K562 (cell line): ENCODE measurements around the gene C1orf94. TPM values are rescaled to one million over a fixed set of nuclear protein-coding genes. Genes with fewer than 3 reads are reported as not detected.
"Not testable (repeated sequence)": the region's sequence is repeated elsewhere in the genome, so short reads cannot be mapped to it uniquely, and the experiment has no call there.

Experiments used
- ATAC-seq: fragments of 200-7000 bp; cut with Tn5 transposase; 3 replicates; pipeline ENCODE4 v1.9.1; 2020; ENCODE audit warnings: moderate library complexity
- BruUV-seq: library from RNA; stranded (reverse); fragments of 400-500 nt; replicated peaks from 2 replicates; lab custom pipeline; 2021; lab: Mats Ljungman, UMichigan
- CTCF ChIA-PET: fragments of 300-600 bp; formaldehyde crosslinking; extraction: SDS; loops from one replicate; lab custom pipeline; 2021; ENCODE audit warnings: low intra/inter-chr PET ratio; lab: Yijun Ruan, JAX
- POLR2A ChIA-PET: fragments of 300-600, 350-650 bp; sonication (Branson Sonifier 250); formaldehyde crosslinking; extraction: SDS; loops from one replicate; lab custom pipeline; 2021; ENCODE audit warnings: antibody characterized with exemption, inconsistent platforms; lab: Yijun Ruan, JAX
- DNase-seq, 4 experiments: peaks; one replicate each; pipeline versions ENCODE4 v3.0.0 to v3.0.0-alpha.2; 2011 to 2018; ENCODE audit warnings: low spot score in 3 of 4, mixed read lengths in 3 of 4; ENCODE audit errors: extremely low read depth in 1 of 4
- FAIRE-seq: peaks from 2 replicates; lab custom pipeline; 2011; peaks lifted over from hg19 to GRCh38; lab: Jason Lieb, UNC
- H2AFZ ChIP-seq: 2 replicates; pipeline ENCODE4 v1.6.0; 2011; ENCODE audit warnings: low read depth, low read length, control low read depth, inconsistent platforms
- H3K27ac ChIP-seq: fragments of 200-600 bp; 3 replicates; pipeline ENCODE4 v1.8.0; 2011; ENCODE audit warnings: low read depth, mild to moderate bottlenecking, control low read depth, inconsistent platforms, low read length, moderate library complexity, mixed read lengths; ENCODE audit errors: extremely low read depth
- H3K27me3 ChIP-seq, 2 experiments: fragments of 300-600 bp in 1 of 2; 2 replicates in 1 of 2; 3 replicates in 1 of 2; pipeline versions ENCODE4 v1.6.0 to v1.8.0; 2011; ENCODE audit warnings: inconsistent platforms in 2 of 2, low read length in 2 of 2, mild to moderate bottlenecking in 1 of 2, mixed read lengths in 1 of 2, moderate library complexity in 1 of 2; ENCODE audit not compliant: control insufficient read depth in 2 of 2, insufficient read depth in 2 of 2
- H3K36me3 ChIP-seq: fragments of 300-600 bp; 3 replicates; pipeline ENCODE4 v1.8.0; 2011; ENCODE audit warnings: mild to moderate bottlenecking, low read length, inconsistent platforms; ENCODE audit not compliant: control insufficient read depth, insufficient read depth
- H3K4me1 ChIP-seq, 2 experiments: fragments of 200-600 bp in 1 of 2; replicated peaks in 1 of 2; 2 replicates in 1 of 2; 3 replicates in 1 of 2; pipeline versions ENCODE4 v1.5.1 to v1.8.0; 2011; ENCODE audit warnings: inconsistent platforms in 2 of 2, low read length in 2 of 2, mild to moderate bottlenecking in 1 of 2, mixed read lengths in 1 of 2, moderate library complexity in 1 of 2; ENCODE audit not compliant: control insufficient read depth in 2 of 2, insufficient read depth in 2 of 2
- H3K4me2 ChIP-seq: 2 replicates; pipeline ENCODE4 v1.6.1; 2011; ENCODE audit warnings: low read length, control low read depth, inconsistent platforms, mixed read lengths; ENCODE audit not compliant: insufficient read depth
- H3K4me3 ChIP-seq: fragments of 200-600 bp; sonication (generic), shearing (Covaris generic); 2 replicates; pipeline ENCODE4 v1.5.1; 2016; ENCODE audit warnings: control low read depth, inconsistent platforms
- H3K79me2 ChIP-seq: fragments of 200-600 bp; 3 replicates; pipeline ENCODE4 v1.8.0; 2011; ENCODE audit warnings: low read length, inconsistent platforms; ENCODE audit not compliant: control insufficient read depth, insufficient read depth
- H3K9ac ChIP-seq, 2 experiments: 2 replicates each; pipeline versions ENCODE4 v1.6.0 to v1.6.1; 2011; ENCODE audit warnings: low read depth in 2 of 2, low read length in 2 of 2, control low read depth in 1 of 2, inconsistent platforms in 1 of 2, mild to moderate bottlenecking in 1 of 2, mixed read lengths in 1 of 2; ENCODE audit not compliant: insufficient read depth in 1 of 2
- H3K9me1 ChIP-seq: one replicate; pipeline ENCODE4 v1.6.0; 2011; ENCODE audit warnings: inconsistent platforms, mild to moderate bottlenecking, low read length, moderate library complexity; ENCODE audit not compliant: control insufficient read depth, insufficient read depth
- H3K9me3 ChIP-seq: replicated peaks from 2 replicates; pipeline ENCODE4 v1.5.1; 2011; ENCODE audit warnings: low read depth, low read length, inconsistent platforms; ENCODE audit not compliant: control insufficient read depth, insufficient read depth
- H4K20me1 ChIP-seq: replicated peaks from 2 replicates; pipeline ENCODE4 v1.6.1; 2011; ENCODE audit warnings: low read length, inconsistent platforms, mixed read lengths; ENCODE audit not compliant: control insufficient read depth, insufficient read depth
- CHD7 ChIP-seq: fragments of 200-600 bp; sonication (generic); IDR thresholded peaks from one replicate; pipeline ENCODE4 v1.6.1; 2012; ENCODE audit warnings: mild to moderate bottlenecking, low read depth, low read length, inconsistent platforms
- WGBS: fragments of 100-300 bp; shearing (Covaris generic); methylation state at CpG from one replicate; pipeline ENCODE4 v1.1.6; 2016; ENCODE audit warnings: low coverage, mixed read lengths; ENCODE audit not compliant: insufficient coverage; ENCODE audit errors: missing lambda C conversion rate; 5-methylcytosine and 5-hydroxymethylcytosine counted together
- in situ Hi-C: fragments of 300-500 bp; cut with MboI; formaldehyde crosslinking; loops from 4 replicates; pipeline ENCODE4 v1.15.0; 2018; ENCODE audit warnings: inconsistent platforms, mixed read lengths
- intact Hi-C: fragments of 100-400 bp; cut with micrococcal nuclease; formaldehyde crosslinking; loops from 2 replicates; pipeline ENCODE4 v1.14.2; 2022
- polyA plus RNA-seq, 8 experiments: library from polyadenylated mRNA; depleted of rRNA in 4 of 8; stranded (reverse) in 5 of 8; unstranded in 3 of 8; fragments of >200 nt; fragmentation: Nextera tagmentation in 2 of 8; fragmentation: Illumina TruSeq in 1 of 8; extraction: Ambion mirVana in 2 of 8; extraction: Trizol in 1 of 8; gene quantifications; 2 replicates each; pipeline versions ENCODE4 v1.2.1 to v1.2.3, GENCODE V29; 2011 to 2014; ENCODE audit warnings: inconsistent platforms in 1 of 8, missing spikeins in 1 of 8
- total RNA-seq, 7 experiments: library from RNA; depleted of rRNA in 6 of 7; stranded (reverse); fragments of >200 nt in 6 of 7; fragmentation: Illumina TruSeq in 2 of 7; extraction: Trizol in 2 of 7; gene quantifications; 2 replicates each; pipeline versions ENCODE4 v1.2.1 to v1.2.3, GENCODE V29; 2011 to 2021; ENCODE audit warnings: low replicate concordance in 1 of 7

Gene C1orf94
- total and polyA plus RNA-seq, 9 of the 15 experiments (the other 6 are each of a cell fraction or from before 2014, with no cell fraction given), result not detected

- no peak for TF ChIP-seq CHD7
These were observed 1.4 kb downstream of the C1orf94 start (continued) for GRCh38 chr1:34178072-34178471.

- H3K4me3 ChIP-seq, H3K9ac ChIP-seq, H4K20me1 ChIP-seq, H3K36me3 ChIP-seq, H3K9me1 ChIP-seq, intact Hi-C loops, POLR2A ChIA-PET, ATAC-seq, H3K9me3 ChIP-seq, in situ Hi-C loops, DNase-seq, H3K27ac ChIP-seq, H3K27me3 ChIP-seq, H3K4me2 ChIP-seq, H2AFZ ChIP-seq, H3K4me1 ChIP-seq, FAIRE-seq, BruUV-seq, H3K79me2 ChIP-seq: not testable (repeated sequence)
- WGBS, result 0% methylated on average over 4 of the region's 4 CpGs
- CTCF ChIA-PET, result interaction anchor here (0.8 kb wide), 1 partner anchor 21 kb away, joined by 6 read pairs; no protein-coding TSS in a partner anchor
These were observed 6.7 kb downstream of the C1orf94 start for GRCh38 chr1:34183381-34183780.
